GM12878 (cell line): Measurements from ENCODE around the gene PLOD2.

ENCODE experiments used
- CHD2 ChIP-seq: IDR thresholded peaks from 2 replicates; pipeline ENCODE4 v1.6.1; 2011; ENCODE audit warnings: low read depth, low read length, improper control_type of control experiment, borderline replicate concordance
- CTCF ChIP-seq, 3 experiments: IDR thresholded peaks in 2 of 3; conservative IDR thresholded peaks in 1 of 3; 2 replicates each; pipeline ENCODE4 v1.5.1; 2011; ENCODE audit warnings: low read depth in 3 of 3, low read length in 3 of 3, mild to moderate bottlenecking in 3 of 3, control low read depth in 2 of 3, moderate library complexity in 2 of 3, inconsistent platforms in 1 of 3, mixed read lengths in 1 of 3; ENCODE audit not compliant: control insufficient read depth in 2 of 3, insufficient read depth in 1 of 3; ENCODE audit errors: extremely low read depth in 1 of 3
- DPF2 ChIP-seq: fragments of 450-650 bp; IDR thresholded peaks from 2 replicates; pipeline ENCODE4 v1.6.1; 2017; ENCODE audit warnings: mild to moderate bottlenecking
- KDM1A ChIP-seq: fragments of 200-600 bp; sonication (generic); IDR thresholded peaks from 2 replicates; pipeline ENCODE4 v1.6.1; 2016; ENCODE audit warnings: borderline replicate concordance
- MTA2 ChIP-seq: fragments of 450-650 bp; IDR thresholded peaks from 2 replicates; pipeline ENCODE4 v1.6.1; 2016; ENCODE audit warnings: low read depth, mild to moderate bottlenecking, moderate library complexity
- RAD21 ChIP-seq: IDR thresholded peaks from 2 replicates; pipeline ENCODE4 v1.6.1; 2011; ENCODE audit warnings: mild to moderate bottlenecking, low read depth, low read length, moderate library complexity; ENCODE audit not compliant: insufficient read depth
- TF ChIP-seq, protein P1 (sequence below): IDR thresholded peaks from 2 replicates; pipeline ENCODE4 v1.6.1; 2012; ENCODE audit warnings: low read depth, low read length, improper control_type of control experiment
- TF ChIP-seq, protein P2 (sequence below): fragments of 450-650 bp; IDR thresholded peaks from 2 replicates; pipeline ENCODE4 v1.6.1; 2017; ENCODE audit warnings: mild to moderate bottlenecking

- TF ChIP-seq RAD21, result no peak
- no peak for TF ChIP-seq MTA2
- TF ChIP-seq CTCF (IDR thresholded peaks at IDR 0.05 in 2 of 3, conservative IDR thresholded peaks at IDR 0.05 in 1 of 3; ENCODE audit: control insufficient read depth in 2 of 3, extremely low read depth in 1 of 3, insufficient read depth in 1 of 3, low read depth in 3 of 3, low read length in 3 of 3), result no peak
- TF ChIP-seq, protein P1, sequence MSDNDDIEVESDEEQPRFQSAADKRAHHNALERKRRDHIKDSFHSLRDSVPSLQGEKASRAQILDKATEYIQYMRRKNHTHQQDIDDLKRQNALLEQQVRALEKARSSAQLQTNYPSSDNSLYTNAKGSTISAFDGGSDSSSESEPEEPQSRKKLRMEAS, result no peak
- TF ChIP-seq, protein P2, sequence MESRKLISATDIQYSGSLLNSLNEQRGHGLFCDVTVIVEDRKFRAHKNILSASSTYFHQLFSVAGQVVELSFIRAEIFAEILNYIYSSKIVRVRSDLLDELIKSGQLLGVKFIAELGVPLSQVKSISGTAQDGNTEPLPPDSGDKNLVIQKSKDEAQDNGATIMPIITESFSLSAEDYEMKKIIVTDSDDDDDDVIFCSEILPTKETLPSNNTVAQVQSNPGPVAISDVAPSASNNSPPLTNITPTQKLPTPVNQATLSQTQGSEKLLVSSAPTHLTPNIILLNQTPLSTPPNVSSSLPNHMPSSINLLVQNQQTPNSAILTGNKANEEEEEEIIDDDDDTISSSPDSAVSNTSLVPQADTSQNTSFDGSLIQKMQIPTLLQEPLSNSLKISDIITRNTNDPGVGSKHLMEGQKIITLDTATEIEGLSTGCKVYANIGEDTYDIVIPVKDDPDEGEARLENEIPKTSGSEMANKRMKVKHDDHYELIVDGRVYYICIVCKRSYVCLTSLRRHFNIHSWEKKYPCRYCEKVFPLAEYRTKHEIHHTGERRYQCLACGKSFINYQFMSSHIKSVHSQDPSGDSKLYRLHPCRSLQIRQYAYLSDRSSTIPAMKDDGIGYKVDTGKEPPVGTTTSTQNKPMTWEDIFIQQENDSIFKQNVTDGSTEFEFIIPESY, result no peak
- TF ChIP-seq CHD2, result no peak
- TF ChIP-seq KDM1A, result no peak
- no peak for TF ChIP-seq DPF2
Measured at GRCh38 chr3:146136647-146137046, 24.3 kb downstream of the PLOD2 start.
